Tibial nerve (tissue), 3 donors: ENCODE results near the gene TTC22.

Source experiments
- CTCF ChIP-seq, 5 experiments: fragments of 200-600 bp in 3 of 5; fragments of 450-650 bp in 2 of 5; sonication (generic) in 3 of 5; IDR thresholded peaks; one replicate each; pipeline ENCODE4 v1.5.1; 2016 to 2019; ENCODE audit warnings: antibody characterized with exemption in 5 of 5, mild to moderate bottlenecking in 3 of 5, moderate library complexity in 2 of 5
- POLR2A ChIP-seq, 2 donors: fragments of 450-650 bp; IDR thresholded peaks; one replicate each; pipeline ENCODE4 v1.6.1; 2017; ENCODE audit warnings: antibody characterized with exemption in 2 of 2, mild to moderate bottlenecking in 2 of 2, moderate library complexity in 2 of 2

GRCh38 chr1:54774820-54775498, 26.2 kb downstream of the TTC22 start:
- TF ChIP-seq CTCF (IDR thresholded peaks at IDR 0.05): no peak
- no peak for TF ChIP-seq POLR2A (IDR thresholded peaks at IDR 0.05)
